Osteocyte (in vitro differentiated cells): ENCODE results near the gene NFAT5. TPM values are rescaled to one million over a fixed set of nuclear protein-coding genes. Genes with fewer than 3 reads are reported as not detected.
A peak's percentile ranks its signal among the peaks of the same experiment; 100 is the strongest.
"Not testable (repeated sequence)": the region's sequence is repeated elsewhere in the genome, so short reads cannot be mapped to it uniquely, and the experiment has no call there.

Experiments used
- DNase-seq: peaks from one replicate; pipeline ENCODE4 v3.0.0; 2021; ENCODE audit warnings: mixed read lengths; ENCODE audit not compliant: unreplicated experiment; ENCODE audit errors: extremely low spot score
- H3K27ac Mint-ChIP-seq: one replicate; pipeline ENCODE4 v1.8.0; 2021; ENCODE audit warnings: mild to moderate bottlenecking, mixed read lengths; ENCODE audit not compliant: unreplicated experiment
- H3K27me3 Mint-ChIP-seq: one replicate; pipeline ENCODE4 v1.8.0; 2021; ENCODE audit warnings: mixed read lengths; ENCODE audit not compliant: unreplicated experiment
- H3K36me3 Mint-ChIP-seq: one replicate; pipeline ENCODE4 v1.8.0; 2021; ENCODE audit warnings: mixed read lengths; ENCODE audit not compliant: unreplicated experiment
- H3K4me1 Mint-ChIP-seq: one replicate; pipeline ENCODE4 v1.8.0; 2021; ENCODE audit warnings: mixed read lengths; ENCODE audit not compliant: unreplicated experiment
- H3K4me3 Mint-ChIP-seq: one replicate; pipeline ENCODE4 v1.8.0; 2021; ENCODE audit warnings: mild to moderate bottlenecking, moderate library complexity, mixed read lengths; ENCODE audit not compliant: unreplicated experiment
- H3K9me3 Mint-ChIP-seq: one replicate; pipeline ENCODE4 v1.8.0; 2021; ENCODE audit warnings: mixed read lengths; ENCODE audit not compliant: unreplicated experiment
- total RNA-seq: library from RNA; stranded (reverse); gene quantifications from 2 replicates; pipeline ENCODE4 v1.2.1, GENCODE V29; 2021
- TF ChIP-seq, protein P1 (sequence below): fragments of 200-600 bp; sonication (generic); IDR thresholded peaks from 2 replicates; pipeline ENCODE4 v1.5.0; 2021; ENCODE audit warnings: antibody characterized with exemption, mild to moderate bottlenecking, moderate library complexity

The NFAT5 gene
- total RNA-seq, 1 donor from 2014 or later = 55.0 TPM

GRCh38 chr16:69726313-69727060 lies 160.7 kb downstream of the NFAT5 start, which contains the start of gene NQO1:
Gene NQO1 (minus strand): TSS chr16:69726560. CDS start chr16:69726439, 121 bp downstream.
- TF ChIP-seq, protein P1, sequence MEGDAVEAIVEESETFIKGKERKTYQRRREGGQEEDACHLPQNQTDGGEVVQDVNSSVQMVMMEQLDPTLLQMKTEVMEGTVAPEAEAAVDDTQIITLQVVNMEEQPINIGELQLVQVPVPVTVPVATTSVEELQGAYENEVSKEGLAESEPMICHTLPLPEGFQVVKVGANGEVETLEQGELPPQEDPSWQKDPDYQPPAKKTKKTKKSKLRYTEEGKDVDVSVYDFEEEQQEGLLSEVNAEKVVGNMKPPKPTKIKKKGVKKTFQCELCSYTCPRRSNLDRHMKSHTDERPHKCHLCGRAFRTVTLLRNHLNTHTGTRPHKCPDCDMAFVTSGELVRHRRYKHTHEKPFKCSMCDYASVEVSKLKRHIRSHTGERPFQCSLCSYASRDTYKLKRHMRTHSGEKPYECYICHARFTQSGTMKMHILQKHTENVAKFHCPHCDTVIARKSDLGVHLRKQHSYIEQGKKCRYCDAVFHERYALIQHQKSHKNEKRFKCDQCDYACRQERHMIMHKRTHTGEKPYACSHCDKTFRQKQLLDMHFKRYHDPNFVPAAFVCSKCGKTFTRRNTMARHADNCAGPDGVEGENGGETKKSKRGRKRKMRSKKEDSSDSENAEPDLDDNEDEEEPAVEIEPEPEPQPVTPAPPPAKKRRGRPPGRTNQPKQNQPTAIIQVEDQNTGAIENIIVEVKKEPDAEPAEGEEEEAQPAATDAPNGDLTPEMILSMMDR = no peak
- peaks cover 9% of the 10 kb centered on the region for H3K36me3 Mint-ChIP-seq
- peak; percentile 99 for DNase-seq
- H3K27me3 Mint-ChIP-seq = no peaks in the 10 kb centered on the region
- H3K9me3 Mint-ChIP-seq = no peaks in the 10 kb centered on the region
- peaks cover 56% of the 10 kb centered on the region for H3K4me1 Mint-ChIP-seq
- H3K27ac Mint-ChIP-seq = peak within 1 kb of the TSS; percentile 100
- H3K4me3 Mint-ChIP-seq = peak within 1 kb of the TSS; percentile 98

DNA sequence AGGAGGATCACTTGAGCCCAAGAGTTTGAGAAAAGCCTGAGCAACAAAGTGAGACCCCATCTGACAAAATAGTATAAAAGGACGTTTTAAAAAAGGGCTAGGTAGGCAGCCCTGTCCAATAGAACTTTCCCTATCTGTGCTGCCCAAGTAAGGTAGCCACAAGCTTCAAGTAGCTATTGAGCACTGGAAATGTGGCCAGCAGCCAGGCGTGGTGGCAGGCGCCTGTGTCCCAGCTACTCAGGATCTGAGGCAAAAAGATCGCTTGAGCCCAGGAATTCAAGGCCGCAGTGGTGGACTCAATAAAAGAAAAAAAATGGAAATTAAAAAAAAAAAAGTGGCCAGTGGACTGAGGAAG lies 162.1 kb downstream of the NFAT5 start:
- Mint-ChIP-seq H3K4me1 (peaks cover 44% of the 10 kb centered on the region), H3K27ac (peak overlapping the region; percentile 100), H3K4me3 (no peak overlapping the region), H3K36me3 (peaks cover 6% of the 10 kb centered on the region), H3K9me3 (no peaks in the 10 kb centered on the region), H3K27me3 (no peaks in the 10 kb centered on the region)
- TF ChIP-seq, protein P1 = no peak
- DNase-seq = no peak

- Mint-ChIP-seq H3K4me1 (peaks cover 33% of the 10 kb centered on the region), H3K27ac (peak overlapping the region; percentile 34)
- not testable (repeated sequence) for H3K36me3 Mint-ChIP-seq, H3K27me3 Mint-ChIP-seq, H3K9me3 Mint-ChIP-seq, DNase-seq, H3K4me3 Mint-ChIP-seq
Observed at GRCh38 chr16:69729030-69729429, 163.3 kb downstream of the NFAT5 start.

- H3K36me3 Mint-ChIP-seq, H3K27ac Mint-ChIP-seq, H3K9me3 Mint-ChIP-seq, DNase-seq, H3K27me3 Mint-ChIP-seq, H3K4me3 Mint-ChIP-seq: not testable (repeated sequence)
- H3K4me1 Mint-ChIP-seq = peaks cover 20% of the 10 kb centered on the region
Observed at GRCh38 chr16:69731280-69731679, 165.5 kb downstream of the NFAT5 start.

- TF ChIP-seq, protein P1 = no peak
- H3K27me3 Mint-ChIP-seq = no peaks in the 10 kb centered on the region
- peaks cover 2% of the 10 kb centered on the region for H3K36me3 Mint-ChIP-seq
- DNase-seq = no peak
- H3K27ac Mint-ChIP-seq = no peak overlapping the region
- no peaks in the 10 kb centered on the region for H3K9me3 Mint-ChIP-seq
- H3K4me3 Mint-ChIP-seq = no peak overlapping the region
- H3K4me1 Mint-ChIP-seq = peaks cover 13% of the 10 kb centered on the region
Observed at GRCh38 chr16:69732101-69732500, 166.3 kb downstream of the NFAT5 start.

DNA sequence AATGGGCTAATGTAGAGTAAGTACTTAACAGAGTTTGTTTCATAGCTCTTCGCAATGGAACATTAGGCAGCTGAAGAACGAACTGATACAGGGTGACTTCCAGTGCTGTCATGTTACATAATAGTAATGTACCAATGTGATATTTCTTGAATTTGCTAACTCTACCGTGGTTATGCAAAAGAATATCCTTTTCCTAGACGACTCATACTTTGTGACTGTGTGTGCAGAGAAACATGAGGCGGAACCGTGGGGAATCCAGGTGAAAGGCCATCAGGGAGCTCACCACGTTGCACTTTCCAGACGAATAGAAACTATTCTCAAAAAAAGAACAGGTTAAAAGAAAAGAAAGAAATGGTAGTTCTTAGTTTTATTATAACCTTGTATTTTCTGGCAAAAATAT lies 175.8 kb downstream of the NFAT5 start:
- peak overlapping the region; percentile 20 for H3K4me3 Mint-ChIP-seq
- peaks cover 22% of the 10 kb centered on the region for H3K4me1 Mint-ChIP-seq
- no peaks in the 10 kb centered on the region for H3K27me3 Mint-ChIP-seq
- H3K27ac Mint-ChIP-seq = peak overlapping the region; percentile 77
- no peak for DNase-seq
- H3K9me3 Mint-ChIP-seq = no peaks in the 10 kb centered on the region
- TF ChIP-seq, protein P1 = no peak
- peaks cover 37% of the 10 kb centered on the region for H3K36me3 Mint-ChIP-seq
